DOHH2 (cell line): Measurements from ENCODE around the gene TCL1B.

Experiments
- CTCF ChIP-seq: fragments of 200-600 bp; sonication (generic); IDR thresholded peaks from one replicate; pipeline ENCODE4 v1.5.1; 2014; ENCODE audit warnings: antibody characterized with exemption, mild to moderate bottlenecking, low read depth, low read length; ENCODE audit not compliant: poor library complexity, severe bottlenecking
- EZH2phosphoT487 ChIP-seq: fragments of 200-600 bp; sonication (generic); IDR thresholded peaks from 2 replicates; pipeline ENCODE4 v1.6.1; 2017; ENCODE audit warnings: borderline replicate concordance, mild to moderate bottlenecking, antibody characterized with exemption, low read length, moderate library complexity, mixed read lengths

- no peak for TF ChIP-seq CTCF
- no peak for TF ChIP-seq EZH2phosphoT487
Observed at GRCh38 chr14:95664066-95664465, 22.2 kb upstream of the TCL1B start.
